Measurements from ENCODE around the gene IL10. TPM values are rescaled to one million over a fixed set of nuclear protein-coding genes. Genes with fewer than 3 reads are reported as not detected.

Gene IL10
- total and polyA plus RNA-seq, 11 donors: 0.27 to 5.0 (median 0.88) TPM; not detected in 1

DNA sequence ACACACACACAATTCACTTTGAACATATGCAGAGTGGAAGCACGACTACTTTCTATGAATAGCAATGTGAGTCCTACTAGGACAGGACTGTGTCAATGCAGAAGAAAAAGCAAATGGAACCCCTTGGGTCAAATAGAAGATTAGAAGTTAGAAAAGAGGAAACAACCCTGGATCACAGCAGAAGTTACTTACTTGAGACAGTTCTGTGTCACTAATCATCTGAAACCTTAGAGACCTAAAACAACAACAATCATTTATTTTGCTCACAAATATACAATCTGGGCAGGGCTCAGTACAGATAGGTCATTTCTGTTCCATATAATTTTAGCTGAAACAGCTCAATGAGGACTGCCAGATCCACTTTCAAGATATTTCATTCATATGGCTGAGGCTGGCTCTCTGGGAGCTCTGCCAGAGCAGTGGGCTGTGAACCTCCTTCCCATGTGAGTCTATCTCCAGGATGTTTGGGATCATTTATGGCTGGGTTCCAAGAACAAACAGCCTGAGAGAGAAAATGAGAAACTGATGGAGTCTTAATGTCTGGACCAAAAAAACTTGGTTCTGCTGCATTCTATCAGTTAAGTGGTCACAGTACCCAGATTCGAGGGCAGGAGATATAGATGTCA, 42.5 kb upstream of the IL10 start:
- H3K4me3 ChIP-seq: no peak overlapping the region
- peak in 3 of 5 donors; percentile 23 to 54 (median 25) for DNase-seq
- 18 to 31% (median 27%) methylated on average over 2 of the region's 2 CpGs for WGBS, 4 donors
- H3K27me3 ChIP-seq: no peaks in the 10 kb centered on the region
- ATAC-seq: peak in 2 of 4 donors; percentile 65
- peaks cover 0 to 32% (median 2%) of the 10 kb centered on the region in 12 donors for H3K4me1 ChIP-seq
- TF ChIP-seq, protein P1, sequence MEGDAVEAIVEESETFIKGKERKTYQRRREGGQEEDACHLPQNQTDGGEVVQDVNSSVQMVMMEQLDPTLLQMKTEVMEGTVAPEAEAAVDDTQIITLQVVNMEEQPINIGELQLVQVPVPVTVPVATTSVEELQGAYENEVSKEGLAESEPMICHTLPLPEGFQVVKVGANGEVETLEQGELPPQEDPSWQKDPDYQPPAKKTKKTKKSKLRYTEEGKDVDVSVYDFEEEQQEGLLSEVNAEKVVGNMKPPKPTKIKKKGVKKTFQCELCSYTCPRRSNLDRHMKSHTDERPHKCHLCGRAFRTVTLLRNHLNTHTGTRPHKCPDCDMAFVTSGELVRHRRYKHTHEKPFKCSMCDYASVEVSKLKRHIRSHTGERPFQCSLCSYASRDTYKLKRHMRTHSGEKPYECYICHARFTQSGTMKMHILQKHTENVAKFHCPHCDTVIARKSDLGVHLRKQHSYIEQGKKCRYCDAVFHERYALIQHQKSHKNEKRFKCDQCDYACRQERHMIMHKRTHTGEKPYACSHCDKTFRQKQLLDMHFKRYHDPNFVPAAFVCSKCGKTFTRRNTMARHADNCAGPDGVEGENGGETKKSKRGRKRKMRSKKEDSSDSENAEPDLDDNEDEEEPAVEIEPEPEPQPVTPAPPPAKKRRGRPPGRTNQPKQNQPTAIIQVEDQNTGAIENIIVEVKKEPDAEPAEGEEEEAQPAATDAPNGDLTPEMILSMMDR (IDR thresholded peaks at IDR 0.05): no peak
- no peak for TF ChIP-seq POLR2A (IDR thresholded peaks at IDR 0.05)
- H3K36me3 ChIP-seq: no peaks in the 10 kb centered on the region
- intact Hi-C loops (cut with DNase I): loop anchor here in 5 of 10 donors (5.0 to 10.0 kb wide), 3 partner anchors 88 to 97 kb away; no protein-coding TSS in a partner anchor
- H3K27ac ChIP-seq: peak overlapping the region in 2 of 12 donors; percentile 21 to 25
- H3K9me3 ChIP-seq: peaks cover 0 to 19% (median 10%) of the 10 kb centered on the region in 12 donors

DNA sequence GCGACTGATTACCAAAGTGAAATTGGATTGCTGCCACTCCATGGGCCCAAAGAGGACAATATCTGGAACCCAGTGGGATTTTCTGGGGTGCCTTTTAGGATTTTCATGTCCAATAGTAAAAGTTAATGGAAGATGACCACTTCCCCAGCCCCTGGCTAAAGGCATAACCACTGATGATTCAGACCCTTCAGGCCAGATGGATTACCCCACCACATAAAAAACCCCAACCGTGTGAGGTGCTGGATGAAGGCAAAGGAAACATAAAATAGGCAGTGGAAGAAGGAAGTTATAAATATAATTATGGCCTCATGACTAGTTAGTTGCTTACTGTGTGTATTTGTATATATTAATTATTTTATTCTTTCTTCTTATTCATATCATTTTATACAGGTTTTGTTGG, 40.2 kb upstream of the IL10 start:
- intact Hi-C loops (cut with DNase I): loop anchor here in 6 of 10 donors (2.0 to 10.0 kb wide), 4 partner anchors 85 to 182 kb away; no protein-coding TSS in a partner anchor
- H3K9me3 ChIP-seq: peaks cover 0 to 19% (median 10%) of the 10 kb centered on the region in 12 donors
- no peaks in the 10 kb centered on the region for H3K36me3 ChIP-seq
- TF ChIP-seq, protein P1 (IDR thresholded peaks at IDR 0.05): no peak
- no peak for TF ChIP-seq POLR2A (IDR thresholded peaks at IDR 0.05)
- H3K4me3 ChIP-seq: no peak overlapping the region
- peaks cover 0 to 29% (median 2%) of the 10 kb centered on the region in 12 donors for H3K4me1 ChIP-seq
- ATAC-seq (no peak), DNase-seq (no peak)
- H3K27ac ChIP-seq: no peak overlapping the region
- H3K27me3 ChIP-seq: no peaks in the 10 kb centered on the region
- 89 to 94% (median 91%) methylated on average over 2 of the region's 2 CpGs for WGBS, 4 donors

DNA sequence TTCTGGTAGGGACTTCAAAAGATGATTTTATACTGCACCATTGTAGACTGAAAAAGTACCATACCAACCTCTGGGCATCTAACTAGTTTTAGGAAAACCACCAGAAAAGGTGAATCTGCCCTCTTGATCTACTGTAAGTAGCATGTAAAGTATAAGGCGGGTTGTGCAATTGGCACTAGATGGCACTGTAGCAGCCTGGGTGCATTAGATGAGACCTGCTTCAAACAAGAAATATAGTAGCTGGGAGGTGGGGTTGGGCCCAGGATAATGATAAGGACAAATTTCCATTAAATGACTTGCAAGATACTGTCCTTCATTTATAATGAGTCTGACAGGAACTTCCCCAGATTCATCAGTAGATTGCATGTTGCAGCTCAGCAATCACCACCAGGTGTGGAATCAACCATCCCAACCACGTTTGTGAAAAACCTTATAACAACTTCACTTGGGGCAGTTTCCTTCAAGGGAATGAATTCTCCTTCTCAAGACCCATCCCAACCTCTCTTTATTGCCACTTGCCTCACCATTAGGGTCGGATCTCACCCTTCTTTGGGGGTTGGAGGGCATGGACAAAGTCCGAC, 37.3 kb upstream of the IL10 start:
- DNase-seq (no peak), ATAC-seq (peak in 2 of 4 donors; percentile 56 to 75)
- no peak for TF ChIP-seq POLR2A (IDR thresholded peaks at IDR 0.05)
- TF ChIP-seq, protein P1 (IDR thresholded peaks at IDR 0.05): peak in 10 of 12 donors; percentile 18 to 49 (median 38)
- Histone ChIP-seq H3K27ac (no peak overlapping the region), H3K4me1 (peaks cover 0 to 9% (median 0%) of the 10 kb centered on the region in 12 donors), H3K9me3 (peaks cover 0 to 19% (median 10%) of the 10 kb centered on the region in 12 donors), H3K27me3 (no peaks in the 10 kb centered on the region), H3K4me3 (no peak overlapping the region), H3K36me3 (no peaks in the 10 kb centered on the region)
- intact Hi-C loops (cut with DNase I): loop anchor here (1.0 to 10.0 kb wide), 14 partner anchors 72 to 179 kb away; partner anchors contain the start of gene DYRK3 (in 2 of the 10)
- WGBS, 4 donors: 74 to 84% (median 77%) methylated on average over 4 of the region's 4 CpGs

DNA sequence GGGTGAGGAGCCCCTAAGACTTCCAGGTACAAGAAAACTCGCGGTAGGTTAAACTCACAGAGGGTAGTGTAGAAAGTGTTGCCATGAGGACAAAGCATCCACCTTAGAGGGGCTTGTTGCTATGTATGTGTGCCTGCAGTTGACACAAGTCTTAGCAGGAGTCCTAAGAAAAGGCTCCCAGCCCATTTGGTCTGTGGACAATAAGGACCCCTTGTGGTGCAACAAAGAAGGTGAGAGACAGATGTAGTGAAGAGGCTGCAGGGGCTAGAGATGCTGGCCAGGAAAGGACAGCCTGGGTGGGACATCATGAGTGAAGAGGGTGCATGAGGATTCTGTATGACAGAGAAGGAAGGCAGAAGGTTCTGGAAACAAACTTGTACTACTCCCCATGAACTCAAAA, 36.3 kb upstream of the IL10 start:
- peak; percentile 51 to 80 (median 78) for ATAC-seq

More for the DNA sequence above, 36.3 kb upstream of the IL10 start:
- 58 to 67% (median 65%) methylated on average over 2 of the region's 2 CpGs for WGBS, 4 donors
- intact Hi-C loops (cut with DNase I): loop anchor here (1.0 to 10.0 kb wide), 12 partner anchors 71 to 178 kb away; partner anchors contain the start of gene DYRK3 (in 2 of the 10)
- H3K9me3 ChIP-seq: peaks cover 0 to 19% (median 10%) of the 10 kb centered on the region in 12 donors
- no peak for DNase-seq
- no peaks in the 10 kb centered on the region for H3K27me3 ChIP-seq
- H3K4me1 ChIP-seq: peaks cover 0 to 18% (median 0%) of the 10 kb centered on the region in 12 donors
- no peak overlapping the region for H3K4me3 ChIP-seq
- no peaks in the 10 kb centered on the region for H3K36me3 ChIP-seq
- TF ChIP-seq POLR2A (IDR thresholded peaks at IDR 0.05): no peak
- TF ChIP-seq, protein P1 (IDR thresholded peaks at IDR 0.05): peak; percentile 15 to 54 (median 38)
- no peak overlapping the region for H3K27ac ChIP-seq

Measured in heart left ventricle (tissue), 16 donors.